ENCODE results near the gene MBD3L3.
"Not testable (repeated sequence)": the region's sequence is repeated elsewhere in the genome, so short reads cannot be mapped to it uniquely, and the experiment has no call there.

The MBD3L3 gene

GRCh38 chr19:7063339-7063738, 4.9 kb upstream of the MBD3L3 start:
- DNase-seq = no peak

DNA sequence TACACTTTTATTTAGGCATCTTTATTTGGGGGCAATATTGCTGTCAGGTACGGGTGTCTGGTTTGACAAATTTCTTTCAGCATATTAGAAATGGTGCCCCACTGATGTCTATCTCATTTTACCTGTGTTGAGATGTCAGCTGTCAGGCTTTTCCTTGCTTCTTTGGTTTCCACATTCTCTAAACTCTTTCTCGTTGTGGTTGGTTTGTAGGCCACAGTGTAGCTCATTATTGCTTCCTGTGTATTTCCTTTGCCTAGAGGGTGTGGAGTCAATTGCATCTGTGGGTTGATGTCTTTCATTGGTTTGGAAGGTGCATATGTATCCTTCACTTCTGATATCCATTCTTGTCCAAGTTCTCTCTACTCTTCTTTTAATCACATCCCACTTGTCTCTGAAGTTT, 1.5 kb upstream of the MBD3L3 start:
- DNase-seq = not testable (repeated sequence)

DNA sequence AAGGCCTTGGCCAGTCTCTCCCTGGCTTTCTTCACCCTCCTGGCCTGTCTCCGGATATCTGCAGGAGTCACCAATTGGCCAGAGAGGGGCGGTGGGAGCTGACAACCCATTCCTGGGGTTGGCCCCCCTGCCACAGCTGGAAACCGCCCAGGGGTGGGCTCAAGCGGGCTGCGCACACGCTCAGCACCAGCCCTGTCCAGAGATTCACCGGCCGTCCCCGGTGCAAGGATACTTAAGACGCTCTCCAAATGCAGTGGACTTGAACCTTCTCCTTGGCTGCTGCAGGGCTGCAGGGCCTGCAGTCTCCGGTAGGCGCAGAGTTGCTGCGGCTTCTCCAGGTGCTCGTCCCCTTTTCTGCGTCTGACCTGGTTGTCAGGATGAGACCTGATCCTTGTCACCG, 2.1 kb downstream of the MBD3L3 start:
- not testable (repeated sequence) for DNase-seq

GRCh38 chr19:7055679-7056078, 2.8 kb downstream of the MBD3L3 start:
- DNase-seq = not testable (repeated sequence)

DNA sequence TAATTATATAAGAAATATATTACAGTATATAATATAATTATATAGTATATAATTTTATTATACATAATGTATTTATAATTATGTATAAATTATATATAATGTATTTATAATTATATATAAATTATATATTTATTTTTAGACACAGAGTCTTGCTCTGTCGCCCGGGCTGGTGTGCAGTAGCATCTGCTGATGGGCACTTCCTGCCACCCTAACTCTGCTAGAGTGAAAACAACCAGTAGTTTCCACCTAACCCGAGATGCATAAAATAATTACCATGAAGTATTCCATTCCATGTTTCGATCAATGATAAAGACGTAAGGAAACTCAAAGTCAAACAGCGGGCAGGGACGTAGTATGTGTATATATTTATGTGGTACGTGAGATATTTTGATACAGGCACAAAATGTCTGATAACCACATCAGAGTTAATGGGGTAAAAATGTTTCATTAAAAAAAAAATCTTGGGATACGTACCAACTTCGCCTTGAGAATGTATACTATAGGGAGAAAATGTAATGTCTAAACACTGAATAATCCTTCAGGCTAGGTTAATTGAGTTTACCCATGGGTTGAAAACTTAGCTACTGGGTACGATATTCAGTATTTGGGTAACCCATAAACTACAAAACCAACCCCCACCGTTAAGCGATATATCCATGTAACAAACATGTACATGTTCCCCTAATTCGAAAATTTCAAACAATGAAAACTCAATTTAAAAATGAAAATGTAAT, 3.7 kb downstream of the MBD3L3 start:
- not testable (repeated sequence) for DNase-seq

DNA sequence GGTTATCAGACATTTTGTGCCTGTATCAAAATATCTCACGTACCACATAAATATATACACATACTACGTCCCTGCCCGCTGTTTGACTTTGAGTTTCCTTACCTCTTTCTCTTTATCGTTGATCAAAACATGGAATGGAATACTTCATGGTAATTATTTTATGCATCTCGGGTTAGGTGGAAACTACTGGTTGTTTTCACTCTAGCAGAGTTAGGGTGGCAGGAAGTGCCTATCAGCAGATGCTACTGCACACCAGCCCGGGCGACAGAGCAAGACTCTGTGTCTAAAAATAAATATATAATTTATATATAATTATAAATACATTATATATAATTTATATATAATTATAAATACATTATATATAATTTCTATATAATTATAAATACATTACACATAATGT, 5.6 kb downstream of the MBD3L3 start:
- DNase-seq = not testable (repeated sequence)

DNA sequence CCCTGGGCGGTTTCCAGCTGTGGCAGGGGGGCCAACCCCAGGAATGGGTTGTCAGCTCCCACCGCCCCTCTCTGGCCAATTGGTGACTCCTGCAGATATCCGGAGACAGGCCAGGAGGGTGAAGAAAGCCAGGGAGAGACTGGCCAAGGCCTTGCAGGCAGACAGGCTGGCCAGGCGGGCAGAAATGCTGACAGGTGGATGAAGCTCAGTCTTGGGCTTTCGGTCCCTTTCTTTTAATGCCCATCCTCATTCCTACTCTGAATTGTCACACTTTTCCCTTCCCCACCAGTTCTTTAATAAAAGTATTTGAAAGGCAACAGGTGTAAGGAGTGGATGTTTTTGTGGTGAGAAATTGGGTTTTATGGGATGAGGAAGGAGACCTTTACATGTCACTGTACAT, 7.1 kb downstream of the MBD3L3 start:
- DNase-seq = not testable (repeated sequence)

GRCh38 chr19:7049021-7049420, 9.5 kb downstream of the MBD3L3 start, which contains the start of gene MBD3L2:
TSS of gene MBD3L2 (plus strand) at chr19:7049321. CDS start at chr19:7049374, 53 bp downstream.
- DNase-seq = not testable (repeated sequence)

- DNase-seq = not testable (repeated sequence)
Observed at GRCh38 chr19:7041563-7041962, 16.9 kb downstream of the MBD3L3 start.

- DNase-seq = not testable (repeated sequence)
Observed at GRCh38 chr19:7040079-7040478, 18.4 kb downstream of the MBD3L3 start, which contains the start of gene MBD3L4. TSS of gene MBD3L4 (minus strand) at chr19:7040179. CDS start at chr19:7040144, 35 bp downstream.

- not testable (repeated sequence) for DNase-seq
Observed at GRCh38 chr19:7030278-7030677, 28.2 kb downstream of the MBD3L3 start, which contains the start of gene MBD3L5. TSS of gene MBD3L5 (plus strand) at chr19:7030578. CDS start at chr19:7030612, 34 bp downstream.

- not testable (repeated sequence) for DNase-seq
Observed at GRCh38 chr19:7028790-7029189, 29.7 kb downstream of the MBD3L3 start.

- DNase-seq = not testable (repeated sequence)
Observed at GRCh38 chr19:7021331-7021730, 37.1 kb downstream of the MBD3L3 start, which contains the start of gene MBD3L2B. TSS of gene MBD3L2B (minus strand) at chr19:7021431. CDS start at chr19:7021397, 34 bp downstream.

- no peak for DNase-seq
Observed at GRCh38 chr19:7018828-7019227, 39.6 kb downstream of the MBD3L3 start.

GRCh38 chr19:7013678-7014077, 44.8 kb downstream of the MBD3L3 start:
- no peak for DNase-seq

GRCh38 chr19:7010722-7011593, 47.5 kb downstream of the MBD3L3 start:
- DNase-seq = no peak

GRCh38 chr19:7007859-7008258, 50.6 kb downstream of the MBD3L3 start:
- no peak for DNase-seq

Data from activated T-cell treated with anti-CD3 and anti-CD28 coated beads, Interleukin-2, amount 50 U/mL, for 1 hour (primary cell).